Rectal smooth muscle tissue (tissue), 1 donor: ENCODE measurements around the gene RUNX2.

ENCODE experiments used
- H3K27ac ChIP-seq: one replicate; pipeline ENCODE4 v1.7.0; 2013; ENCODE audit warnings: low read depth, low read length, inconsistent platforms
- H3K27me3 ChIP-seq: one replicate; pipeline ENCODE4 v1.7.0; 2013; ENCODE audit warnings: low read length; ENCODE audit not compliant: control insufficient read depth, insufficient read depth
- H3K36me3 ChIP-seq: one replicate; pipeline ENCODE4 v1.7.0; 2013; ENCODE audit warnings: low read length; ENCODE audit not compliant: control insufficient read depth, insufficient read depth
- H3K4me1 ChIP-seq: one replicate; pipeline ENCODE4 v1.7.0; 2013; ENCODE audit warnings: low read length; ENCODE audit not compliant: control insufficient read depth, insufficient read depth
- H3K4me3 ChIP-seq: one replicate; pipeline ENCODE4 v1.7.0; 2013; ENCODE audit warnings: low read length
- H3K9ac ChIP-seq: one replicate; pipeline ENCODE4 v1.7.0; 2013; ENCODE audit warnings: low read length

RUNX2 gene

DNA sequence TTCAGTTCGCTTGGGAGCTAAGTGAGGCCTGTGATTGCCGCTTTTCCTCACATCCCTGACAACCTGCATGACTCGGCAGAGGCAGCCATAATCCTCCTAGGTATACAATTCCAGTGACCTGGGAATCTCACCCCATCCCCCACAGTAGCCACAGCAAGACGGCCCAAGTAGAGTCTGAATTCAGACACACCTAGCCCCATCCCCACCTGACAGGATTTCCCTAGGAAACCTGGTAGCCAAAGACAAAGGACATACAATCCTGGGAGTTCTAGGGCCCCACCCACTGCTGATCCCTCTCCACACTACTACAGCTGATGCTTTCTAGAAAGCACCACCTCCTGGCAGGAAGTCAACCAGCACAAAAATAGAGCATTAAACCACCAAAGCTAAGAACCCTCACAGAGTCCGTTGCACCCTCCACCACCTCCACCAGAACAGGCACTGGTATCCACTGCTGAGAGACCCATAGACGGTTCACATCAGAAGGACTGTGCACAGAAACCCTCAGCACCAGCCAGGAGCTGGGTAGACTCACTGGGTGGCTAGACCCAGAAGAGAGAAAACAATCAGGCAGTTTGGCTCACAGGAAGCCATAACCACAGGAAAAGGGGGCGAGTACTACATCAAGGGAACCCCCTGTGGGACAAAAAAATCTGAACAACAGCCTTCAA lies 17.9 kb upstream of the RUNX2 start:
- H3K27ac ChIP-seq, result no peak overlapping the region

DNA sequence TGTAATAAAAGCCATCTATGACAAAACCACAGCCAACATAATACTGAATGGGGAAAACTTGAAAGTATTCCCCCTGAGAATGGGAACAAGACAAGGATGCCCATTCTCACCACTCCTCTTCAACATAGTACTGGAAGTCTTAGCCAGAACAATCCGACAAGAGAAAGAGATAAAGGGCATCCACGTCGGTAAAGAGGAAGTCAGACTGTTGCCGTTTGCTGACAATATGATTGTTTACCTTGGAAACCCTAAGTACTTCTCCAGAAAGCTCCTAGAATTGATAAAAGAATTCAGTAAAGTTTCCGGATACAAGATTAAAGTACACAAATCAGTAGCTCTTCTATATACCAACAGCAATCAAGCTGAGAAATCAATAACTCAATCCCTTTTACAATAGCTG lies 14.0 kb upstream of the RUNX2 start:
- Histone ChIP-seq H3K4me3 (no peak overlapping the region), H3K36me3 (no peaks in the 10 kb centered on the region), H3K27ac (no peak overlapping the region)

More for the DNA sequence above, 17.9 kb upstream of the RUNX2 start:
- H3K27me3 ChIP-seq, result no peaks in the 10 kb centered on the region
- H3K4me3 ChIP-seq, result no peak overlapping the region
- no peaks in the 10 kb centered on the region for H3K36me3 ChIP-seq
- no peak overlapping the region for H3K9ac ChIP-seq
- H3K4me1 ChIP-seq, result no peaks in the 10 kb centered on the region

DNA sequence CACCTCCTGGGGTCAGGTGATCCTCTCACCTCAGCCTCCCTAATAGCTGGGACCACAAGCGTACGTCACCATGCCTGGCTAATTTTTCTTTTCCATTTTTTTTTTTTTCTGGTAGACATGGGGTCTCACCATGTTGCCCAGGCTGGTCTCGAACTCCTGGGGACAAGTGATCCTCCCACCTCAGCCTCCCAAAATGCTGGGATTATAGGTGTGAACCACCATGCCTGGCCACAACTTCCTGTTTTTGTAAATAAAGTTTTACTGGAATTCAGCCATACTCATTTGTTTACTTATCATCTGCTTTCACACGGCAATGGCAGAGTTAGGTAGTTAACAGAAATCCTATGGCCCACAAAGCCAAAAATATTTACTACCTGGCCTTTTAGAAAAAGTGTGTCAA lies 7.8 kb upstream of the RUNX2 start:
- H3K4me1 ChIP-seq, result no peaks in the 10 kb centered on the region
- no peak overlapping the region for H3K4me3 ChIP-seq
- no peak overlapping the region for H3K9ac ChIP-seq
- no peak overlapping the region for H3K27ac ChIP-seq
- H3K36me3 ChIP-seq, result no peaks in the 10 kb centered on the region
- no peaks in the 10 kb centered on the region for H3K27me3 ChIP-seq

More for the DNA sequence above, 14.0 kb upstream of the RUNX2 start:
- Histone ChIP-seq H3K27me3 (no peaks in the 10 kb centered on the region), H3K4me1 (no peaks in the 10 kb centered on the region), H3K9ac (no peak overlapping the region)

DNA sequence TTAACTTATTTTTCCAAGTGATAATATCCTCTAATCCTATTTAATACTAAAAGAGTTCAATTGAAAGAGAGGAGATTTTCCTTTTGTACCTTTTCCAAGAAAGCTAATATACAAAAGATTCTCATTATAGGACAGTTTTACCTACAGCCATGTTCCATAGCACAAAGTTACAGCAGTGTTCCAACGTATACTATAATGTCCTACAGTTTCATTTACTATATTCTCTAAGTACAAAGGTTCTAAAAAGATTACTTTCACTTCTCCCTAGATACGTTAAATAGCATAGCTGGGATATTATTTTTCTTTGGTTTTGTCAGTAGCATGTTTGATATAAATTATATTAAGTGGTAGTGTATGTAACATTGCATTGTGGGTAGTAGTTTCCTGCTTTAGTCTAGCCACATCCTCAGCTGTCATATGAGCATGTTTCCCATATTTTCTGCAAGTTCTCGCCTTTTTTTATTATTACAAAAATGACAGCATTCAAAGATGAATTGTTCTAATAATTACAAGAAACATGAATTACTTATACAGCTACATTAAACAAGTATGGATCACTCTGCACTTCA lies 4.4 kb upstream of the RUNX2 start:
- Histone ChIP-seq H3K4me3 (no peak overlapping the region), H3K9ac (no peak overlapping the region), H3K27me3 (no peaks in the 10 kb centered on the region), H3K27ac (no peak overlapping the region), H3K36me3 (no peaks in the 10 kb centered on the region), H3K4me1 (no peaks in the 10 kb centered on the region)

DNA sequence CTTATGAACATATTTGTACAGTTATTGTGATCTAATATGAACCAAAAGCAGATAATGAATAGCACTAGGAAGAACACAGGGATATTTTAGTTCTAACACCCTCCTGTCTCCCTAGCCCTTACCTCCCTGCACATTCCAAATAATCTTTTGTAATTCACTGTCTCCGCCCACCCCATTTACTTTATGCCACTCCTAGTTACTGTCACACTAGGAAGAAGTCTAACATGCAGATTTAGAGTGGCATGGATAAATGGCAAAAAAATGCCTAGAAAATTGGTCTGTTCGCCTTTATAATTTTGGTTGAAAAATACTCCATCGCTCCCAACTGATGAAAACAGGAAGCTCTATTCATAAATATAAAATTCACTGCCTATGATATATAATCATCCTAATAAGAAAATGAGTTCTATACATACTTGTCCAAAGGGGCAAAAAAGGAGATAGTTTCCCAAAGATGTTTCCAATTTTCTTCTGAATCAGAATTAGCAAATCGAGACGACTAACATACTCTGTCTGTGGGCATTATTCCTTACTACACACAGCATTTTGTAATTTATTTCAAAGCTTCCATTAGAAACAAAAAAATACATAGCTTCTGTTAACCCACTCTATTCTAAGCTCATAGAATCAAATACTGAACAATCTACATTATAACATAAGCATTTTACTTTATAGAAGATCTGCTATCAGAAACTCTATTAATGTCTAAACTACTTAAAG lies 1.3 kb upstream of the RUNX2 start:
- Histone ChIP-seq H3K27ac (no peak overlapping the region), H3K4me3 (no peak overlapping the region), H3K27me3 (no peaks in the 10 kb centered on the region), H3K4me1 (no peaks in the 10 kb centered on the region), H3K36me3 (no peaks in the 10 kb centered on the region), H3K9ac (no peak overlapping the region)

DNA sequence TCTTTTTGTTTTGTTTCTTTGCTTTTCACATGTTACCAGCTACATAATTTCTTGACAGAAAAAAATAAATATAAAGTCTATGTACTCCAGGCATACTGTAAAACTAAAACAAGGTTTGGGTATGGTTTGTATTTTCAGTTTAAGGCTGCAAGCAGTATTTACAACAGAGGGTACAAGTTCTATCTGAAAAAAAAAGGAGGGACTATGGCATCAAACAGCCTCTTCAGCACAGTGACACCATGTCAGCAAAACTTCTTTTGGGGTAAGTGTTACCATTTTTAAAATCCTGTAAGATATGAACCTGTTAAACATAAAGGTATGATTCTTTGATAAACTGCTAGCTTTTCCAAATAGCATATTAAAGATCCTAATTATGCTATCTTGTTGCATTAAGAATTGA lies 393 bp downstream of the RUNX2 start:
- no peaks in the 10 kb centered on the region for H3K4me1 ChIP-seq
- no peaks in the 10 kb centered on the region for H3K36me3 ChIP-seq
- H3K27ac ChIP-seq, result no peak overlapping the region
- H3K9ac ChIP-seq, result no peak overlapping the region
- no peak overlapping the region for H3K4me3 ChIP-seq
- H3K27me3 ChIP-seq, result no peaks in the 10 kb centered on the region

DNA sequence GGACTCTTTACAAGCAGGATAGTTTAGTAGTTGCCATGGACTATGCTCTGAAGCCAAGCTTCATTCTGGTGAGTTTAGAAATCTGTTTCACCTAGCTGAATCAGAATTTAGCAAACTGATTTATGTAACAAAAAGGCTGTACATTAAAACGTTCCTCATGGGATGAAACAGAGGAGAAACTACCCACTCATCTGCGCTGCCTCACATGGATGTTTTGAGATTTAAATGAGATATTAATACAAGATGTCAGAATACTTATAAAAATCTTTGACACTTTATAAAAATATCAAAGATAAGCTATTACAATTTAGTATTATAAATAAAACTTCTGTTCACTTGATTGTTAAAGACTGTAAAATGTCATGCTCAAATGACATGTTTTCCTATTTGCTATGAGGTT lies 16.8 kb downstream of the RUNX2 start:
- Histone ChIP-seq H3K4me1 (no peaks in the 10 kb centered on the region), H3K27ac (no peak overlapping the region), H3K36me3 (no peaks in the 10 kb centered on the region), H3K27me3 (no peaks in the 10 kb centered on the region), H3K9ac (no peak overlapping the region), H3K4me3 (no peak overlapping the region)

DNA sequence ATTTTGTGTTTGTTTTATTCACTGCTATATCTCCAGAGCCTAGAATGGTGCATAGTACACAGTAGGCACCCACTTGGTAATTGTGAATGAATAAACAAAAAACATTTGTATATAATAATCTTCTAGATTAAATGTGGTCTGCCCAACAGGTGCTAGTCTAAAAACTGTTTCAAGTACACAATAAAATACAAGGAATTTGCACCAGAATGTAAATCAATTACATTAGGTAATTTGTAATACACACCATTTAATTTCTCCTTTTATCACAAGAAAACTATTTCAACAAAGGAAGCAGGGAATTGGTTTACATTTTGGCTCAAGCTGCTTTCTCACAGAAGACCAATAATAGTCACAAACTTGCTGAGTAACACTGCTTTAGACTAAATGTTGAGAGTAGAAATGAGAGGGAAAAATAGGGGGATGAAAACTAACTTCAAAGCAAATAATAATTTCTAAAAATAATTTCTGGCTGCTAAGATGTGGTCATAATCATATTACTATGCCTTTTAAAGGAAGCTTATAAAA lies 22.1 kb downstream of the RUNX2 start:
- H3K4me1 ChIP-seq, result no peaks in the 10 kb centered on the region
- no peak overlapping the region for H3K4me3 ChIP-seq
- no peaks in the 10 kb centered on the region for H3K36me3 ChIP-seq
- no peak overlapping the region for H3K27ac ChIP-seq
- H3K9ac ChIP-seq, result no peak overlapping the region
- H3K27me3 ChIP-seq, result no peaks in the 10 kb centered on the region

DNA sequence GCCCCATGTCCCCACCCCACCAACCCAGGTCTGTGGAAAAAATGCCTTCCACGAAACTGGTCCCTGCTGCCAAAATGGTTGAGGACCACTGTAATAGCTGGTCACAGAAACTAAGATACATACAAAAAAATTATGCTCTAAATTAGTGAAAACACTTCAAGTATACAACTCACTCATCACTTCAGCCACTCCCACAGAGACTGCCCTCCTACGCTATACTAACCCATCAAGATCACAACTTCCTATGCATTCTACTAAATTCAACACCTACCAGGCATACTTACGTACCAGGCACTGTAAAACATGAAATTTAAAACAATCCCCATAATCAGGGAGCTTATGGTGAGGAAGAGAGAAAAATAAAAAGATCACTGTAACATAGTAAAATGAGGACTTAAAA lies 22.9 kb downstream of the RUNX2 start:
- no peak overlapping the region for H3K9ac ChIP-seq

DNA sequence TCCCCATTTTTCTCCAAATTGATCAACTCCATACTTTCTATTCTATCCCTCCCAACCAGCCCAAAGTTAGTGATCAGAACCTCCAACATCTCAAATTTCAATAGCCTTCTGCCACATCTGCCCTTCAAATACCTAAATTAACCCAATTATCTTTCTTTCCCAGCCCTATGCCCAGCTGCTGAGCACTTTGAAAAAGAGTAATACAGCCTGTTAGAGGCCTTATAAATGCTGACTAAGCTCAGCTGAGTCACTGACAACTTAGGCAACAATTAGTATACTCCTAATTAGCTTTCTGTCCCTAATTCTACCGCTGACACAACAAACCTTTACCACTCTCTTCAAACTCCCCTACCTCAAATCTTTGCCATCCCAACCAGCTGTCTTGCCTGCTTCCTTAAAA lies 23.5 kb downstream of the RUNX2 start:
- Histone ChIP-seq H3K27ac (no peak overlapping the region), H3K9ac (no peak overlapping the region), H3K27me3 (no peaks in the 10 kb centered on the region), H3K4me1 (no peaks in the 10 kb centered on the region), H3K4me3 (no peak overlapping the region), H3K36me3 (no peaks in the 10 kb centered on the region)

More for the DNA sequence above, 22.9 kb downstream of the RUNX2 start:
- H3K36me3 ChIP-seq, result no peaks in the 10 kb centered on the region
- H3K4me1 ChIP-seq, result no peaks in the 10 kb centered on the region
- no peak overlapping the region for H3K27ac ChIP-seq
- H3K4me3 ChIP-seq, result no peak overlapping the region
- H3K27me3 ChIP-seq, result no peaks in the 10 kb centered on the region

DNA sequence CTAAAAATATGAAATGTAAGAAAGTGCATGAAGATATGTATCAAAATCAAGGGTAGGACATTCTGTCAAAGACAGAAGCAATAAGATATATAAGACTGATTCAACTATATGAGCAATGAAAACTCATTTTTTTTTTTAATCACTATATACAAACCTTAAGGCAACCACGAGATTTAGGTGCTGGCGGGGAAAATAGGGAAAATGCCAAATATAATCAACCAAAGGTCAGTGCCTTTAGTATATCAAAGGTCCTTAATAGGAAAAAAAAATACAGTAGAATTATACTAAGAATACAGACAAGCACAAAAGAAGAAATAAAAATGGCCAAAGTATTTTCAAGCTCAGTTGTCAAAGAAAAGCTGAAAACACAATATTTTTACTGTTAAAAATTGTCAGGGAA lies 25.5 kb downstream of the RUNX2 start:
- Histone ChIP-seq H3K27me3 (no peaks in the 10 kb centered on the region), H3K9ac (no peak overlapping the region), H3K27ac (no peak overlapping the region), H3K4me3 (no peak overlapping the region), H3K4me1 (no peaks in the 10 kb centered on the region), H3K36me3 (no peaks in the 10 kb centered on the region)

DNA sequence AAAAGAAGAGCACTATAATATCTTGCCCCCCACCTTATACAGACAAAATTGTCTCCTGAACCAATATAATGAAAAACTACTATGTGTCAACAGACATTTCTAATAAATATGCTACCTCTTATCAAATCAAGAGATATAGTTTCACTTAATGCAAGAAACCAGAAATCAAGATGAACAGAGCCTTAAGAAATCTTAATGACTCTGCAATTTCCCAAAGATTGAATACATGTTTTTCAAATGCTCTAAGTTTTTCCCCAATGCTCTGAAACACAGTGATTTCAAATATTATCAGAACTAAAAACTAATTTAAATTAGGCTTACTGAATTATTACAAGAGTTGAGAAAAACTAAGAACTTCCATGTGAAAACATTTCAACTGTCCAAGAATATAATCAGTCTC lies 36.3 kb downstream of the RUNX2 start:
- Histone ChIP-seq H3K4me3 (no peak overlapping the region), H3K27ac (no peak overlapping the region), H3K27me3 (no peaks in the 10 kb centered on the region), H3K9ac (no peak overlapping the region), H3K4me1 (no peaks in the 10 kb centered on the region), H3K36me3 (no peaks in the 10 kb centered on the region)
